Choroid plexus epithelial cell (primary cell): Measurements from ENCODE around the gene SFRP4.

Experiments used
- DNase-seq: peaks from one replicate; pipeline ENCODE4 v3.0.0-alpha.2; 2010; ENCODE audit warnings: low read depth
- H3K4me3 ChIP-seq: 2 replicates; pipeline ENCODE4 v1.5.1; 2011; ENCODE audit warnings: low read depth, mild to moderate bottlenecking, control low read depth, low read length, moderate library complexity
- CTCF ChIP-seq: conservative IDR thresholded peaks from 2 replicates; pipeline ENCODE4 v1.5.1; 2011; ENCODE audit warnings: low read depth, mild to moderate bottlenecking, control low read depth, inconsistent platforms, low read length, moderate library complexity

SFRP4 gene

DNA sequence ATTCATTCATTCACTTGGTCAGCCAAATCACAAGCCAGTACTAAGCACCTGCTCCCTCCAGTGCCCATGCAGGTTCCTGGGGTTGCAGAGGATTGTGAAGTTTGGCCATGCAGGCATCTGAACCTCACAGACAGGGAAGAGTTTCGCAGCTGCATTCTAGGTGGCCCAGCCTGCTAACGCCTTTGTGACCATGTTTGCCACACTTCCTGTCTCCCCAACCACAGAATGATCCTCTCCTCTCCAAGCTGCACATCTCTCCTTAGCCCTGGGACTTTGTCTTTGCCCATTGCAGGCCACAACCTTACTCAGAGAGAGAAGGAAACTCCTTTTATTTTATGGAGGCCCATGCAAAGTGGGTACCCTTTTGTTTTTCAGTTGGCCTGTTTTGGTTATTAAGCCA is 35.6 kb upstream of the SFRP4 start:
- no peak for TF ChIP-seq CTCF
- H3K4me3 ChIP-seq: no peak overlapping the region

DNA sequence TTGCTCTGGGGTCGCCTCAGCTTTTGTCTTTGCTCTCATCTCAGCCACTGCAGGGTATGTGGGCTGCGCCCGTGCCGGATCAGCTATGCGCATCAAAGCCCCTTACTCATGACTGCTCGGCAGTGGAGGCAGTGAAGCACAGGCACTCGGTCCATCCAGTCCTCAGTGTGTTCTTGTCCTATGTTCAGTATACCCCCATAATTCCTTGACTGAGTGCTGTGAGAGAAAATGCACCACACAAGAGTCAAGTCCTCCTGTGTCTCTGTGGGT is 31.3 kb upstream of the SFRP4 start:
- H3K4me3 ChIP-seq: no peak overlapping the region
- no peak for TF ChIP-seq CTCF
- no peak for DNase-seq

More for the DNA sequence above, 35.6 kb upstream of the SFRP4 start:
- no peak for DNase-seq

DNA sequence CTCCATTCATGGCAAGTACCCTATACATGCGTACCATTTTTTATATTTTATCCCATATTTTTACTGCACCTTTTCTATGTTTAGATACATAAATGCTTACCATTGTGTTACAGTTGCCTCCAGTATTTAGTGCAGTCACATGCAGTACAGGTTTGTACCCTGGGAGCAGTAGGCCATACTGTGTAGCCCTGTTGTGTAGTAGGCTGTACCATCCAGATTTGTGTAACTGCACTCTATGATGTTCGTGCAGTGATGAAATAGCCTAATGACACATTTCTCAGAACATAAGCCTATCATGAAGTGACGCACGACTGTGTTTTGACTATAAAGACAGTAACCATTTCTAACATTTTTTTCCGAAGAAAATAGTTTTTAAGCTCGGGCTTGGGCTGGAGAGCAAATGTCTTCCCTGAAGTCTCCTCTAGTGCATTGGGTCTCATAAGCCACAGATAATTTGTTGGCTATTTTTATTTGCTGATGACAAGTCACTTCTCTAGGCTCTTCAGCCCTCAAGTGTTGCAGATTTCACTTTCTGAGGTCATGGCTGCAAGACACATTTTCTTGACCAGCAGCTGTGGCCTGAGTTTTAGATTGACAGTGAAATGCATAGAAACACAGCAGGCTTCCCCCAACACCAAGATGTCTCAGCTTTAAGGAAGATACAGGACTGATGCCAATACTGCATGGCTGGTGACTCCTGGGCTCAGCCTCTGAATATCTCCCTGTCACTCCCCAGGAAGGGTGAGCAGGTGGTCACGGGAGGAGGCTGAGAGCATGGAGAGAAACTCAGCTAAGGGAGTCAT is 30.7 kb upstream of the SFRP4 start:
- no peak for DNase-seq
- TF ChIP-seq CTCF: no peak
- no peak overlapping the region for H3K4me3 ChIP-seq

GRCh38 chr7:37945336-37945735 is 28.7 kb upstream of the SFRP4 start:
- no peak for TF ChIP-seq CTCF
- peak; percentile 73 for DNase-seq
- no peak overlapping the region for H3K4me3 ChIP-seq

- no peak overlapping the region for H3K4me3 ChIP-seq
- TF ChIP-seq CTCF: no peak
- DNase-seq: no peak
Observed at GRCh38 chr7:37944737-37945054, 28.1 kb upstream of the SFRP4 start.

DNA sequence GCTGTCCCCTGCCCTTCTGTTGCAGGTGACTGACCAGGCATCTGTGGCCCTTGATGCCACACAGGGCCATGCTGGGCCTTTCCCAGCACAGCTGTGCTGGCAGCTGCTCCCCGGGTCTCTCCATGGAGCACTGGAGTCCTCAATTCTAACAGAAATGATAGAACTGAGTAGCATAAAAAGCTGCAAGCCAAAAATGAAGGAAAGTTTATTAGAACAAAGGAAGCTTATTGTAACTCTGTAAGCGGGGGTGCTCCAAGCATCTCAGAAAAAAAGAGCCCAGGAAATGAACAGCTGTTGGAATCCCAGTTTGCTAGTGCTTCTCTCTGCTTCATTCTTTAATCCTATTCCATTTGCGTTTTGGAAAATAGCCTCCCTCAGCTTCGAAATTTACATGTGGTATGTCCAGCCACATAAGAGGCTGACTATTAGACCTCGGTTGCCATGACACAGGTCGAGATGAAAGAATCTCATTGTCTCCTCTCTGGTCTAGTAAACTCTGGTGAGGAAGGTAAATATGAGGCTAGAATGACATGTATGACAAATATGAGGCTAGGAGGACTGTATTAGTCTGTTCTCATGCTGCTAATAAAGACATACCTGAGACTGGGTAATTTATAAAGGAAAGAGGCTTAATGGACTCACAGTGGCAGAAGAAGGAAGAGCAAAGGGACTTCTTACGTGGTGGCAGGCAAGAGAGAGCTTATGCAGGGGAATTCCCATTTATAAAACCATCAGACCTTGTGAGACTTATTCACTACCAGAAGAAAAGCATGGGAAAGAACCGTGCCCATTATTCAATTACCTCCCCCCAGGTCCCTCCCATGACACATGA is 27.5 kb upstream of the SFRP4 start:
- no peak for TF ChIP-seq CTCF
- no peak overlapping the region for H3K4me3 ChIP-seq
- DNase-seq: no peak

- peak; percentile 71 for DNase-seq
- H3K4me3 ChIP-seq: no peak overlapping the region
- TF ChIP-seq CTCF: no peak
Observed at GRCh38 chr7:37942934-37943610, 26.5 kb upstream of the SFRP4 start.
